ENCODE measurements around the gene TRO.

Gene TRO, protein sequence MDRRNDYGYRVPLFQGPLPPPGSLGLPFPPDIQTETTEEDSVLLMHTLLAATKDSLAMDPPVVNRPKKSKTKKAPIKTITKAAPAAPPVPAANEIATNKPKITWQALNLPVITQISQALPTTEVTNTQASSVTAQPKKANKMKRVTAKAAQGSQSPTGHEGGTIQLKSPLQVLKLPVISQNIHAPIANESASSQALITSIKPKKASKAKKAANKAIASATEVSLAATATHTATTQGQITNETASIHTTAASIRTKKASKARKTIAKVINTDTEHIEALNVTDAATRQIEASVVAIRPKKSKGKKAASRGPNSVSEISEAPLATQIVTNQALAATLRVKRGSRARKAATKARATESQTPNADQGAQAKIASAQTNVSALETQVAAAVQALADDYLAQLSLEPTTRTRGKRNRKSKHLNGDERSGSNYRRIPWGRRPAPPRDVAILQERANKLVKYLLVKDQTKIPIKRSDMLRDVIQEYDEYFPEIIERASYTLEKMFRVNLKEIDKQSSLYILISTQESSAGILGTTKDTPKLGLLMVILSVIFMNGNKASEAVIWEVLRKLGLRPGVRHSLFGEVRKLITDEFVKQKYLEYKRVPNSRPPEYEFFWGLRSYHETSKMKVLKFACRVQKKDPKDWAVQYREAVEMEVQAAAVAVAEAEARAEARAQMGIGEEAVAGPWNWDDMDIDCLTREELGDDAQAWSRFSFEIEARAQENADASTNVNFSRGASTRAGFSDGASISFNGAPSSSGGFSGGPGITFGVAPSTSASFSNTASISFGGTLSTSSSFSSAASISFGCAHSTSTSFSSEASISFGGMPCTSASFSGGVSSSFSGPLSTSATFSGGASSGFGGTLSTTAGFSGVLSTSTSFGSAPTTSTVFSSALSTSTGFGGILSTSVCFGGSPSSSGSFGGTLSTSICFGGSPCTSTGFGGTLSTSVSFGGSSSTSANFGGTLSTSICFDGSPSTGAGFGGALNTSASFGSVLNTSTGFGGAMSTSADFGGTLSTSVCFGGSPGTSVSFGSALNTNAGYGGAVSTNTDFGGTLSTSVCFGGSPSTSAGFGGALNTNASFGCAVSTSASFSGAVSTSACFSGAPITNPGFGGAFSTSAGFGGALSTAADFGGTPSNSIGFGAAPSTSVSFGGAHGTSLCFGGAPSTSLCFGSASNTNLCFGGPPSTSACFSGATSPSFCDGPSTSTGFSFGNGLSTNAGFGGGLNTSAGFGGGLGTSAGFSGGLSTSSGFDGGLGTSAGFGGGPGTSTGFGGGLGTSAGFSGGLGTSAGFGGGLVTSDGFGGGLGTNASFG (N-terminal part only)

DNA sequence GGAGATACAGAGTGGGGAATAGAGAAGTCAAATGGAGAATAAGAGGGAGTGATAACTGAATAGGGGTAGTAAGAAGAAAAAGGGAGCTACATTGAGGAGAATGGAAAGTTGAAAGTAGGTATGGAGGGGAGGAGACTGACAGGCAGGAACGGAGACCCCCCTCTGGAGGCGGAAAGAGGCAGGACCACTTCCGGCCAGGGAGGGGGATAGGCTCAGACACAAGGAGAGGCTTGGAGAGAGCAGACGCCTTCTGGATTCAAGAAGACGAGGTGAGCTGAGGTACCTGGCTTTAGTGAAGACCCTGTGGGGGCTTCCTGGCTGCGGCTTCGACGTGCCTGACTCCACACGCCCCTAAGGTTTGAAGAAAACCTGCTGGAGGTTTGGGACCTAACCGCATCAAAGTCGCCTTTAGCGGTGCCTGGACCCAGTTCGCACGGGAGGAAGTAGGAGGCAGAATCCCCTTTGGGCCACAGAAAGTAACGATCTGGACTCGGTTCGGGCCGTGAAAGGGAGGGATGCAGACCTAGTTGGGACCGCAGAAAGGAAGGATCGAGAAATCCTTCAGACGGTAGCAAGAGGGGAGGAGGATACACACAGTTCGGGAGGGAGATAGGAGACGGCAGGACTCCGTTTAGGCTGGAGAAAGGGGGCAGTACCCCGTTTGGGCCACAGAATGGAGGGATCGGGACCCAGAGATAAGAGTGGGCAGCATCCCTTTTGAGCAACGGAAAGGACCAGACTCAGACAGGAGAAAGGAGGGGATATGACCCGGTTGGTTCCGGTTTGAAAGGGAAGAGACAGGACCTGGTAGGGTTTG, at the start of gene TRO:
TRO (plus strand) TSS at position 215 of the 817 bp plus-strand sequence. CDS start 1,423 bp downstream, outside the sequence.
- DNase-seq = no peak

DNA sequence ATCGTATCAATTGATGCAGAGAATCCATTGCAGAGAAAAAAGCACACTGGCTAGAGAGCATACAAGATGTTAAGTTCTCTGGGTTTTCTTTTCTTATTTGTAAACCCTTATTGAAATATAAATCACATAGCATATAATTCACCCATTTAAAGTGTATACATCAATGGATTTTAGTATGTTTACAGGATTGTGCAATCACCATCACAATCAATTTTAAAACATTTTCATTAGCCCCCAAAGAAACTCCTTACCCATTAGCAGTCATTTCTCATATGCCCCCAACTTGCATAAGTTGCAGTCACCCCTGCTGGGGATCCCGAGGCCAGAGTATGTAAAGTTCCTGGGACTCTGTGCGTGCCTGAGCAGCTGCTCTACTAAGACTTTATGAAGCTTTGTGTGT, 34.9 kb upstream of the TRO start:
- no peak for DNase-seq

DNA sequence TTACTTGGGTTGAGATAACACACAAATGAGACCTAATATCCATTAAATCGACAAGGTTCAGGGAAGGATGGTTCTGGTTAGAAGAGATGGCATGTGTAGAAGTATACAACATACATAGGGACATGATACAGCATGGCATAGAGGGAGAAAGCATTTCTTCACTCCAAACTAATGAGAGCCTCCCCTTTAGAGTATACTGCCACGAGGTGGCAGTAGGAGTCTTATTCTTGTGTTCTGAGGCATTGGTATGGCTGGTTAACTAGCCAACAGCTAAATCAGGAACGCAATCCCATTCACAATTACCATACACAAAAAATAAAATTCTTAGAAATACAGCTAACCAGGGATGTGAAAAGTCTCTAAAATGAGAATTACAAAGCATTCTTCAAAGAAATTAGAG, 29.1 kb upstream of the TRO start:
- no peak for DNase-seq

DNA sequence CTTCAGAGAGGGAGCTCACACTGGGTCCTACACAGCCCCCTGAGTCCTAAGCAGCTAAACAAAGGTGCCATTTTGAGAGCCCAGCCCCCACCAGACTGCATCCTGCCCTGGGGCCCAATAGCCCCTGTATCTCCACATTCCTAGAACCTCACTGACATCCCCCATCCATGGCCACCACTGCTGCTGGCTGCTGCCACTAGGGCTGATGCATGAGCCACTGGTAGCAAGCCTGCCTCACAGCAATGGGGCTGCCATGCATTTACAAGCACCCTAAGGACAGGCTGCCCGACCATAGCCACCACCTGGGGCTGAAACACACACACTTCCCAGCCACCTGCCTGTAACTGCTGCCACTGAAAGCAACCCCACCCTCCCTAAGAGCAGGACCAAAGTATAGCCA, 26.5 kb upstream of the TRO start:
- DNase-seq = no peak

DNA sequence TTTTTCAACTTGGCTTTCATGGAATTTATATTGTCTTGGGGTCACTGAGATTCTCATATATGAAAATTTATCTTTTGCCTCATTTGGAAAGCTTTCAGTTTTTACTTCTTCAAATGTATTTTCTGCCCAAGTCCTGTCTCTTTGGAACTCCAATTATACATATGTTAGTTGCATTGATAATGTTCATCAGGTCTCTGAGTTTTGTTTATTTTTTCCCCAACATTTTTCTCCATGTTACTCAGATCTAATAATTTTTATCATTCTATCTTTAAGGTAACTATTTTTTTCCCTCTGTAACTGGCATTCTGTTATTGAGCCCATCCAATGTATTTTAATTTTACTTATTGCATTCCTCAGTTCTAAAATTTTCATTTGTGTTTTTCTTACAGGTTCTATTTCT, 10.7 kb upstream of the TRO start:
- no peak for DNase-seq

DNA sequence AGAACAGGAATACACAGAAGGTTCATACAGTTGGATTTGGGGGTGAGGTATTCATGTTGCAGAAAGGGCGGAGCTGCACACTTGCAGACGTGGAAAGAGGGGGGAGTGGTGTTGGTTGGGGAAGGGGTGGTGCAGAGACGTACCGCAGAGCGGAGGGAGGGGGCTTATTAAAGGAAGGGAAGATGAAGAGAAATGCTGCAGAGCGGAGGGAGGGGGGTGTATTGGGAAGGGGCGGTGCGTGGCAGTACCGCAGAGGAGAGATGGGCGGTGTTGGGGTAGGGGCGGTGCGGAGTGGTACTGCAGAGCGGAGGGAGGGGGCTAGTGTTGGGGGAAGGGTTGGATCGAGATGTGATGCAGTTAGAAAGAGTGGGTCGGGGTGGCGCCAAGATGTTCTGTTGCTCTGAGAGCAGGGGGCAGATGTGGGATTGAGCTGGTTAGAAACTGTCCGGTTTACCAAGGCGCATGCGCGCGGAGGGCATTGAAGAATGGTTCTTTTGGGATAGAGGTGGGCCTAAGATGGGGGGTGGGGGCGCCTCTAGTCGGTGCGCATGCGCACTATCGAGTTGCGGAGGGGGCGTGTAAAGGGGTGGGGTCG, 900 bp downstream of the TRO start:
- no peak for DNase-seq

DNA sequence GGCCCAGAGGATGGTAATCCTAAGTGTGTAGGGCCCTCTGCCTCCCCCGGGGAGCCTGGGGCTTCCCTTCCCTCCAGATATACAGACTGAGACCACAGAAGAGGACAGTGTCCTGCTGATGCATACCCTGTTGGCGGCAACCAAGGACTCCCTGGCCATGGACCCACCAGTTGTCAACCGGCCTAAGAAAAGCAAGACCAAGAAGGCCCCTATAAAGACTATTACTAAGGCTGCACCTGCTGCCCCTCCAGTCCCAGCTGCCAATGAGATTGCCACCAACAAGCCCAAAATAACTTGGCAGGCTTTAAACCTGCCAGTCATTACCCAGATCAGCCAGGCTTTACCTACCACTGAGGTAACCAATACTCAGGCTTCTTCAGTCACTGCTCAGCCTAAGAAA, 1.9 kb downstream of the TRO start:
- no peak for DNase-seq

DNA sequence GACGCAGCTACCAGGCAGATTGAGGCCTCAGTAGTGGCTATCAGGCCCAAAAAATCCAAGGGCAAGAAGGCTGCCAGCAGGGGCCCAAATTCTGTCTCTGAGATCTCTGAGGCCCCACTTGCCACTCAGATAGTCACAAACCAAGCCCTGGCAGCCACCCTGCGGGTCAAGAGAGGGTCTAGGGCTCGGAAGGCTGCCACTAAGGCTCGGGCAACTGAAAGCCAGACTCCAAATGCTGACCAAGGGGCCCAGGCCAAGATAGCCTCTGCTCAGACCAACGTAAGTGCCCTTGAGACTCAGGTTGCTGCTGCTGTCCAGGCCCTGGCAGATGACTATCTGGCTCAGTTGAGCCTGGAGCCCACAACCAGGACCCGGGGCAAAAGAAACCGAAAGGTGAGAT, 2.8 kb downstream of the TRO start:
- DNase-seq = no peak

DNA sequence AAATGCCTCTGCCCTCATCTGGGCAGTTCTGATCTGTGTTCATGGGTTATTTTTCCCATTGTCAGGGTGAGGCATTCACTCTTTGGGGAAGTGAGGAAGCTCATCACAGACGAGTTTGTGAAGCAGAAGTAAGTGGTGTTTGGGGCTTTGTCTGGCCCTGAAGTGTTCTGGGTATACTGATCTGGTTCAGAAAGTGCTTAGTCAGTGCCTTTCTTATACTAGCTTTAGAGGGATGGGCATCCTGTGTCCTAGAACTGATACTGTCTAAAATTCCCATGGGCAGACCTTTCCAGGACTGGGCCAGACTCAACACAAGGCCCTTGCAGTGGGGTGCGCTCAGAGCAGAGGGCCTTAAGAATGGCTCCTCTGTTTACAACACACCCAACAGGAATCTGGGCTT, 6.4 kb downstream of the TRO start:
- DNase-seq = no peak

DNA sequence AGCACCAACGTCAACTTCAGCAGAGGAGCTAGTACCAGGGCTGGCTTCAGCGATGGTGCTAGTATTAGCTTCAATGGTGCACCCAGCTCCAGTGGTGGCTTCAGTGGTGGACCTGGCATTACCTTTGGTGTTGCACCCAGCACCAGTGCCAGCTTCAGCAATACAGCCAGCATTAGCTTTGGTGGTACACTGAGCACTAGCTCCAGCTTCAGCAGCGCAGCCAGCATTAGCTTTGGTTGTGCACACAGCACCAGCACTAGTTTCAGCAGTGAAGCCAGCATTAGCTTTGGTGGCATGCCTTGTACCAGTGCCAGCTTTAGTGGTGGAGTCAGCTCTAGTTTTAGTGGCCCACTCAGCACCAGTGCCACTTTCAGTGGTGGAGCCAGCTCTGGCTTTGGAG, 8.3 kb downstream of the TRO start:
- no peak for DNase-seq

DNA sequence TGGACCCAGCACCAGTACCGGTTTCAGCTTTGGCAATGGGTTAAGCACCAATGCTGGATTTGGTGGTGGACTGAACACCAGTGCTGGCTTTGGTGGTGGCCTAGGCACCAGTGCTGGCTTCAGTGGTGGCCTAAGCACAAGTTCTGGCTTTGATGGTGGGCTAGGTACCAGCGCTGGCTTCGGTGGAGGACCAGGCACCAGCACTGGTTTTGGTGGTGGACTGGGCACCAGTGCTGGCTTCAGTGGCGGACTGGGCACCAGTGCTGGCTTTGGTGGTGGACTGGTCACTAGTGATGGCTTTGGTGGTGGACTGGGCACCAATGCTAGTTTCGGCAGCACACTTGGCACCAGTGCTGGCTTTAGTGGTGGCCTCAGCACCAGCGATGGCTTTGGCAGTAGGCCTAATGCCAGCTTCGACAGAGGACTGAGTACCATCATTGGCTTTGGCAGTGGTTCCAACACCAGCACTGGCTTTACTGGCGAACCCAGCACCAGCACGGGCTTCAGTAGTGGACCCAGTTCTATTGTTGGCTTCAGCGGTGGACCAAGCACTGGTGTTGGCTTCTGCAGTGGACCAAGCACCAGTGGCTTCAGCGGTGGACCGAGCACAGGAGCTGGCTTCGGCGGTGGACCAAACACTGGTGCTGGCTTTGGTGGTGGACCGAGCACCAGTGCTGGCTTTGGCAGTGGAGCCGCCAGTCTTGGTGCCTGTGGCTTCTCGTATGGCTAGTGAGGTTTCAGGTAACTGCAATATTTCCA, 9.8 kb downstream of the TRO start:
- DNase-seq = no peak

DNA sequence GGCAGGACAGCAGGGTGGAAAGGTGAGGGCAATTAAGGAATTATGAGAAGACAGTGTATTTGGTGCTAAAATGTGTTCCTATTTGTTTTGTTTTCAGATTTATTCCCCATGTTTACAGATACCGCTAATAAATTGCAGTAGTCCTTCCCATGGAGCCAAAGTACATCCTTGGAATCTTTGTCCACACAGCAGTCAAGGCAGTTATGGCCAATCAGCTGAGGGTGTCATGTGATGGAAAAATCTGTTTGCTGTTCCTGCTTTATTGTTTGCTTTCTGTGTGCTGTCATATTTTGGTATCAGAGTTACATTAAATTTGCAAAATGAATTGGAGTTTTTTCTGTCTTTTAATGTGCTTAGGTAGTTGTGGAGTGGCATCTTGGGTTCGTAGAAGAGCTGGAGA, 10.5 kb downstream of the TRO start:
- DNase-seq = no peak

DNA sequence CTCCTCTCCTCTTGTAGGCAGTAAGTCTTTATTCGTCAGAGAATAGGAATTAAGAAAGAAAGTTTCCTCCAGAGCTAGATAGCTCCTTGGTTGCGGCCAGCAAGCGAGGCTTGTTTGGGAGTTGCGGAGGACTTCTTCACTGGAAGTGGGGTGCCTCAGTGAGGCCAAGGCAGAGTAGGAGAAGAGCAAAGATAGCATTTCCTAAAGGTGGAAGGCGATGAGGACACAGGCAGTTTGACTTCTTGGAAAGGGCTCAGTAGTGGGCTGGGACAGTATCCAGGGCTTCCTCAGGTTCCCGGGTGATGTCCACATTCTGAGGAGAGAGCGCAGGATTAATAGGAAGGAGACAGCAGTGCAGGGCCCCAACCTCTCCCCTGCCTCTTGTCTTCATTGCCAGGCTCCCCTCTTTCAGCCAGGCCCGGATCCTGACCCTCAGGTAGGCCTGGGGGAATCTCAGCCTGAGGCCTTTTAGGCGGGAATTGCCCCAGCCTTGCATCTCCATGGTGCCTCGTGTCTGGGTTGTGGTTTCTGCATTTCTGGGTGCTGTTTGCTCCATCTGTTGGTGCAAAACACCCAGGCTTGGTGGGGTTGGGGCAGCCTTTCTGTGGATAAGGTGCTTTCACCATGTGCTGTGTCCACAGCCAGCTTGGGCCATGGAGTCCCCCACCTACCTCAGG, 12.7 kb downstream of the TRO start:
- DNase-seq = no peak

DNA sequence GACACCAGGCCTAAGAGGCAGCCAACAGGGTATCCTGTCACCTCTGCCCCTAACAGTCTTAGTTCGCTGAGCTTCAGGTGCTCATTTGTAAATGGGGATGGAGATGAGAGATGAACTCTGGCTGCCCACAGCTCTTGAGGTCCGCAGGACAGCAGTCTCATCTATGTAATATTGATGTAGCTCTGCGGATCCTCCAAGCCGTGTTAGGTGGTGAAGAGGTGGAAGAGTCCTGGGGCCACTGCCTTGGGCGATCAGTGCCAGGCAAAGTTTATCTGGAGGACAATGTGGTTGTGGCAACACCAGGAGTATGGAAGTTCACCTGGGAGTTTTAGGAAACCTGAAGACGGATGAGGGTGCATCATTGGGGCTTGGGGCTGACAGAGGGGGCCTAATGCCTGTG, 13.4 kb downstream of the TRO start:
- no peak for DNase-seq

DNA sequence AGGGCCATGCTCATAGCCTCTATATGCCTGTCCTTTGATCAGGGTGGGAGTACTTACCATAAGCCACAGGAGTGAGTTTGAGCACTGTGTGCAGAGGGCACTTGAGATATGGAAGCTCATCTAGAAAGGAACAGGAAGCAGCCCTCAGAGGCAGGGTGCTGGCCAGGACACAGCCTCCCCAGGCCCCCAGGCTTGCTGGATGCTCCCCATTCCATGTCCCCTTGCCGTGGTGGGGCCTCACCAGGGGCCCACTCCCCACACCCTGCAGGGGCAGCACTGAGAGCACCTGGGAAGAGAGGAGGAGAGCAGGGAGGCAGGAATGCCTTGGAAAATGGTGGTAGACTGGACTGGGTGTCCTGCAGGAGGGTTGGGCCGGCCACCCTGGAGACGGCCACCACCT, 14.3 kb downstream of the TRO start:
- DNase-seq = no peak

DNA sequence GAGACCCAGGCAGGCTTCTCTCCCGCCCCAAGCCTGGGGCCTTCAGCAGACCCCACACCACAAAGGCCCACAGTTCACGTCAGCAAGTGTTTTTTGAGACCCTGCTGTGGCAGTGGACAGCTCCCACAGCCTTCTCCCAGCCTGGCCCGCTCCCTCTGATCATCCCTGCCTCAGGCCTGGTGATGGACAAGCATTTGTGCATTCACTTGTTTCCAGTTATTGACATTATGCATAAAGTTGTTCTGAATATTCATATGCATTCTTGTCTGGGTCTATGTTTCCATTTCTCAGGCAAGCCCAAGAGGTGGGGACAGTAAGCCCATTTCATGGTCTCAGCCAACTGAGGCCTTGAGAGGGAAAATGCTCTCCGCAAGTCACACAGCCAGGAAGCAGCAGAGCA, 14.7 kb downstream of the TRO start:
- DNase-seq = no peak

DNA sequence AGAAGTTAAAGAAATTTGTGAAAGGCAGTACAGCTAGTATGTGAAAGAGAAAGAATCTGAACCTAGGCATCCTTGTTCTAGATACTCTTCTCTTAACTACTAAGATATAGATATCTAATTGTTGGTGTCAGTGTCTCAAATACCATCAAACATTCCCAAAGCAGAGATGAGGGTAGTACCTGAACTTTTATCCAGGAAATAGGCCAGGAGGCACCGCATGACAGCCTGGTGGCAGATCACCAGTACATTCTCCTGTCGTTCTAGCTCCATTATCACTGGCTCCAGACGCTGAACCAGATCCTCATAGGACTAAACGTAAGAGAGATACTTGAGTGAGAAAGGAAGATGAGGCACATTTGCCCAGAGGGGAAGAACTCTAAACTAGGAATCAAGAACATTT, 16.8 kb downstream of the TRO start:
- no peak for DNase-seq

DNA sequence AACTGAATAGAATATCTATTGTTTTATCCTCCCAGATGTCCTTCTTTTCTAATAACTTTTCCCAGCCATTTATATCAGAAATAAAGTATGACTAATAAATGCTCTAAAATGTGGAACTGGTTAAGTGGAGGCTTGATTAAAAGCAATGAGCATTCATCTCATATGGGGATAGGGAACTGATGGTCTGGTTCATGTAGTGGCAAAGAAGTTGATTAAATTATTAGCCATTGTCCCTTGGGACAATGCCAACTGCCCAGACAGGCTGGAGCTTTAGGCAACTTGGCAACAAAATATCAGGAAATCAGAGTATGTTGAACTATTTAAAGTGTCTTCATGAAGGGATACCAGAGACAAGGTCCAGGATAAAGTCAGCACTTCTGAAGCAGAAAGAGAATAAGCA, 24.2 kb downstream of the TRO start:
- no peak for DNase-seq

DNA sequence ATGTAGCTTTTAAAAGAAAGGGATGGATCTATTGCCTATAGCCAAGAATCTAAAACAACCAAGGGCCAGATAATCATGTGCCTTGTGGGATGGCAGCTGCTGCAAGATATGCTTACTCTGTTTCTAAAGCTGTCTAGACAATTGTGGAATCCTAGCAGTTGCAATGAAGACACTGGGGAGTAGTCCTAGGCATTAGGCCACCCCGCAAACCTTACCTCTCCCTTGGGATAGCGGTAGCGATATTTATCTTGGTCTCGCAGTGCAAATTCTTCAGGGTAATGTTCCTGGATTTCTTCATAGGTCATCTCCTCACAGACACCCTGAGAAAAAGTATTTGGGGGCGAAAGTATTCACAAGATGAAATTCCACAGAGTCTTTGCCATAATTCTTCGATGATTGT, 24.6 kb downstream of the TRO start:
- DNase-seq = no peak

DNA sequence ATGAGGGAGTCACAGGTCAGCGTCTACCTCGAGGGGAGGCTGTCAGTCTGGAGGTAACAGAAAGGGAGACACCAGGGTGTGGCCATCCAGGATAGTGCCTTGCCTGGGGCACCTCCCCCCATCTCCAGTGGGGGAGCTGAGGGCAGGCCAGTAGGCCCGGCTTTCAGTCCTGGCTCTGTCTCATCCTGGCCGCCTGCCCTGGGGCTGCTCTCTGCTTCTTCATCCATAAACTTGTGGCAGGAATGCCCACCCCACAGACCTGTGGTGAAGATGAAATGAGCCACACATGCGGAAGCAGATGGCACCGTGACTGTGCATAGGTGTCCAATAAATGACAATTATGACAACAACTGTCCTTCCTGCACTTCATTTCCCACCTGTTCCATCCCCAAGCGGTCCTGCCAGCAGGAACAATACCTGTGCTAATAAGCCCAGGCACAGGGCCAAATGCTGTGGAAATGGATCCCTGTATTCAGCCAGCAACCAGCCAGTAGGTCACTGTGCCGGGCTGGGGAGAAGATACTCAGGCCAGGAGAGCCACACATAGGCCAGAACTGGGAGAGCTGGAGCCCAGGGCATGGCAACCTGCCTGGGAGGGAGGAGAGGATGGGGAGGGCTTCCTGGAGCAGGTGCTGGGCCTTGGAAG, 30.2 kb downstream of the TRO start:
- no peak for DNase-seq

Data from cortex of kidney (tissue), 1 donor.